Ascending aorta (tissue), 2 donors: ENCODE measurements around the gene KRTAP10-6. TPM values are rescaled to one million over a fixed set of nuclear protein-coding genes. Genes with fewer than 3 reads are reported as not detected.
"Not testable (repeated sequence)": the region's sequence is repeated elsewhere in the genome, so short reads cannot be mapped to it uniquely, and the experiment has no call there.

ENCODE experiments used
- DNase-seq, 2 donors: peaks; one replicate each; pipeline ENCODE4 v3.0.0-alpha.2; 2019; ENCODE audit warnings: low spot score in 2 of 2
- H3K27ac ChIP-seq, 2 donors: fragments of 200-600 bp; sonication (generic); one replicate each; pipeline ENCODE4 v1.5.1; 2016 to 2017; ENCODE audit warnings: mild to moderate bottlenecking in 1 of 2
- H3K27me3 ChIP-seq: fragments of 200-600 bp; sonication (generic); one replicate; pipeline ENCODE4 v1.5.1; 2017
- H3K36me3 ChIP-seq, 2 donors: fragments of 200-600 bp; sonication (generic); one replicate each; pipeline ENCODE4 v1.5.1; 2016
- H3K4me1 ChIP-seq, 2 donors: fragments of 200-600 bp; sonication (generic); one replicate each; pipeline ENCODE4 v1.5.1; 2016 to 2017; ENCODE audit warnings: mild to moderate bottlenecking in 1 of 2
- H3K4me3 ChIP-seq, 2 donors: fragments of 200-600 bp; sonication (generic); one replicate each; pipeline ENCODE4 v1.5.1; 2016 to 2017; ENCODE audit warnings: mild to moderate bottlenecking in 1 of 2
- H3K9me3 ChIP-seq, 2 donors: fragments of 200-600 bp; sonication (generic); one replicate each; pipeline ENCODE4 v1.5.1; 2016
- intact Hi-C: fragments of 100-400 bp; cut with DNase I; formaldehyde crosslinking; loops from one replicate; pipeline ENCODE4 v1.15.1; 2023
- total RNA-seq: library from RNA; depleted of rRNA; stranded (reverse); fragments of >200 nt; gene quantifications from one replicate; pipeline ENCODE4 v1.1.0, GENCODE V29; 2016
- TF ChIP-seq, protein P1 (sequence below), 3 experiments: fragments of 200-600 bp in 2 of 3; fragments of 450-650 bp in 1 of 3; sonication (generic) in 2 of 3; IDR thresholded peaks; one replicate each; pipeline ENCODE4 v1.5.1; 2016 to 2019; ENCODE audit warnings: antibody characterized with exemption in 3 of 3, mild to moderate bottlenecking in 1 of 3, moderate library complexity in 1 of 3

KRTAP10-6 gene
- total RNA-seq, 1 donor from 2014 or later, result not detected

GRCh38 chr21:44636209-44637017 lies 44.1 kb upstream of the KRTAP10-6 start:
- H3K9me3 ChIP-seq, result peaks cover 0 to 12% of the 10 kb centered on the region in 2 donors
- H3K36me3 ChIP-seq, result no peaks in the 10 kb centered on the region
- TF ChIP-seq, protein P1, sequence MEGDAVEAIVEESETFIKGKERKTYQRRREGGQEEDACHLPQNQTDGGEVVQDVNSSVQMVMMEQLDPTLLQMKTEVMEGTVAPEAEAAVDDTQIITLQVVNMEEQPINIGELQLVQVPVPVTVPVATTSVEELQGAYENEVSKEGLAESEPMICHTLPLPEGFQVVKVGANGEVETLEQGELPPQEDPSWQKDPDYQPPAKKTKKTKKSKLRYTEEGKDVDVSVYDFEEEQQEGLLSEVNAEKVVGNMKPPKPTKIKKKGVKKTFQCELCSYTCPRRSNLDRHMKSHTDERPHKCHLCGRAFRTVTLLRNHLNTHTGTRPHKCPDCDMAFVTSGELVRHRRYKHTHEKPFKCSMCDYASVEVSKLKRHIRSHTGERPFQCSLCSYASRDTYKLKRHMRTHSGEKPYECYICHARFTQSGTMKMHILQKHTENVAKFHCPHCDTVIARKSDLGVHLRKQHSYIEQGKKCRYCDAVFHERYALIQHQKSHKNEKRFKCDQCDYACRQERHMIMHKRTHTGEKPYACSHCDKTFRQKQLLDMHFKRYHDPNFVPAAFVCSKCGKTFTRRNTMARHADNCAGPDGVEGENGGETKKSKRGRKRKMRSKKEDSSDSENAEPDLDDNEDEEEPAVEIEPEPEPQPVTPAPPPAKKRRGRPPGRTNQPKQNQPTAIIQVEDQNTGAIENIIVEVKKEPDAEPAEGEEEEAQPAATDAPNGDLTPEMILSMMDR (IDR thresholded peaks at IDR 0.05), result no peak
- no peaks in the 10 kb centered on the region for H3K27me3 ChIP-seq
- H3K4me1 ChIP-seq, result no peaks in the 10 kb centered on the region
- intact Hi-C loops, result no loop called here
- no peak overlapping the region for H3K27ac ChIP-seq
- H3K4me3 ChIP-seq, result no peak overlapping the region
- DNase-seq, result no peak

GRCh38 chr21:44632067-44632466 lies 39.8 kb upstream of the KRTAP10-6 start:
- Histone ChIP-seq H3K4me3 (no peak overlapping the region), H3K9me3 (peaks cover 0 to 30% of the 10 kb centered on the region in 2 donors), H3K36me3 (no peaks in the 10 kb centered on the region), H3K4me1 (no peaks in the 10 kb centered on the region), H3K27ac (no peak overlapping the region), H3K27me3 (no peaks in the 10 kb centered on the region)
- TF ChIP-seq, protein P1 (IDR thresholded peaks at IDR 0.05), result no peak
- DNase-seq, result no peak
- intact Hi-C loops, result no loop called here

DNA sequence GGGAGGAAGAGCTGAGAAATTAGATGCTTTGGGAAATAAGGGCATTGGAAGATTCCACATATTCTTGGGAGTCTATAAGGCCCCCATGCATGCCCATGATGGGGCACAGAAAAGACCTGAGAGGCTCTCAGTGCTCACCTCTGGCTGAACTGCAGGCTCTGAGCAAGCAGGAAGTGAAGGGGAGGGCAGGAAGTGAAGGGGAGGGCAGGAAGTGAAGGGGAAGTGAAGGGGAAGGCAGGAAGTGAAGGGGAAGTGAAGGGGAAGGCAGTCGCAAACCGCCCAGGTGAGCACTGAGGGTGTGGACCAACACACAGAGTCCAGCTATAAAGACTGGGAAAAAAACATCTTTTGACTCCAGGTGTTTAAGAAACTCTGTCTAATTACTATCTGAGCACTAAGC lies 38.1 kb upstream of the KRTAP10-6 start:
- DNase-seq, result no peak
- TF ChIP-seq, protein P1 (IDR thresholded peaks at IDR 0.05), result no peak
- no peaks in the 10 kb centered on the region for H3K36me3 ChIP-seq
- no peak overlapping the region for H3K4me3 ChIP-seq
- intact Hi-C loops, result no loop called here
- no peaks in the 10 kb centered on the region for H3K4me1 ChIP-seq
- H3K27ac ChIP-seq, result no peak overlapping the region
- H3K27me3 ChIP-seq, result no peaks in the 10 kb centered on the region
- H3K9me3 ChIP-seq, result peaks cover 0 to 30% of the 10 kb centered on the region in 2 donors

DNA sequence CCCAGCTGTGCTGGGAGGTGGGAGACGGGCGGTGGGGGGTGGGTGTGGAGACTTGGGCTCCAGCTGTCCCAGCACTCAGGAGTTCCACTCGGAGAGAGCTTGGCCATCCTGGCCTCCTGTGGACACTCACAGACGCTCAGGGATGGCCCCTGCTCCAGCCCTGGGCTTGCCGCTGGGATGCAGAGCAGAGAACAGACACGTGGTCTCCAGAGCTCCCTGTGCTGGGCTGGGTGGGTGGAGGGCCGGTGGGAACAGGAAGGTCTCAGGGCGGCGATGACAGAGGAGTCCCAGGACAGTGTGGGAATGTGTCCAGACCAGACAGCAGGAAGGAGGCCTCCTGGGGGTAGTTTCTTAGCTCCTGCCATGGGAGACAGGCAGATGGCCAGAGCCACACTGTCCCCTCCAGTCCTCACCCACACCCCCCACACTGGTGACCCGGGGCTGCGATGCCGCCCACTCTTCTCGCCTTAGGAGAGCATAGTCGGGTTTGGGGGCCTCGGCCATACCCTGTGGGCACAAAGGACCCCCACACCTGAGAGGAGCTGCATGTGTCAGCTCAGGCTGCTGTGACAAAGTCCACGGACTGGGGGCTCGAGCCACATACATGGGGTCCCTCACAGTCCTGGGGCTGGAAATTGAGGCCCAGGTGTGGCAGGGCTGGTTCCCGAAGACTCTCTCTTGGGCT lies 36.5 kb upstream of the KRTAP10-6 start:
- intact Hi-C loops, result no loop called here
- Histone ChIP-seq H3K4me3 (no peak overlapping the region), H3K27me3 (no peaks in the 10 kb centered on the region), H3K27ac (no peak overlapping the region), H3K4me1 (no peaks in the 10 kb centered on the region), H3K36me3 (no peaks in the 10 kb centered on the region), H3K9me3 (peaks cover 0 to 33% of the 10 kb centered on the region in 2 donors)
- TF ChIP-seq, protein P1 (IDR thresholded peaks at IDR 0.05), result no peak
- DNase-seq, result no peak

DNA sequence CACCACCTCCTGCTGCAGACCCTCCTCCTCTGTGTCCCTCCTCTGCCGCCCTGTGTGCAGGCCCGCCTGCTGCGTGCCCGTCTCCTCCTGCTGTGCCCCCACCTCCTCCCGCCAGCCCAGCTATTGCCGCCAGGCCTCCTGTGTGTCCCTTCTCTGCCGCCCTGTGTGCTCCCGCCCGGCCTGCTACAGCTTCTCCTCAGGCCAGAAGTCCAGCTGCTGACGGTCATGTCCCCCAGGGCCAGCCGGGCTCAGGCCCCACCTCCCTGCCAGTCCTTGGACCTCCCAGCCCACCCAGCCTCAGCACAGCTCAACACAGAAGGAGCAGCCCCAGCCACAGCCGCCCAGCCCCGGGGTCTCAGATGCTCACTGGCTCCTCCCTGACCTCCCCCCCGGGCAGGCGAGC lies 35.5 kb upstream of the KRTAP10-6 start:
- H3K36me3 ChIP-seq, H3K27ac ChIP-seq, H3K4me1 ChIP-seq, DNase-seq, H3K4me3 ChIP-seq, H3K27me3 ChIP-seq, intact Hi-C loops: not testable (repeated sequence)
- peaks cover 0 to 34% of the 10 kb centered on the region in 2 donors for H3K9me3 ChIP-seq

DNA sequence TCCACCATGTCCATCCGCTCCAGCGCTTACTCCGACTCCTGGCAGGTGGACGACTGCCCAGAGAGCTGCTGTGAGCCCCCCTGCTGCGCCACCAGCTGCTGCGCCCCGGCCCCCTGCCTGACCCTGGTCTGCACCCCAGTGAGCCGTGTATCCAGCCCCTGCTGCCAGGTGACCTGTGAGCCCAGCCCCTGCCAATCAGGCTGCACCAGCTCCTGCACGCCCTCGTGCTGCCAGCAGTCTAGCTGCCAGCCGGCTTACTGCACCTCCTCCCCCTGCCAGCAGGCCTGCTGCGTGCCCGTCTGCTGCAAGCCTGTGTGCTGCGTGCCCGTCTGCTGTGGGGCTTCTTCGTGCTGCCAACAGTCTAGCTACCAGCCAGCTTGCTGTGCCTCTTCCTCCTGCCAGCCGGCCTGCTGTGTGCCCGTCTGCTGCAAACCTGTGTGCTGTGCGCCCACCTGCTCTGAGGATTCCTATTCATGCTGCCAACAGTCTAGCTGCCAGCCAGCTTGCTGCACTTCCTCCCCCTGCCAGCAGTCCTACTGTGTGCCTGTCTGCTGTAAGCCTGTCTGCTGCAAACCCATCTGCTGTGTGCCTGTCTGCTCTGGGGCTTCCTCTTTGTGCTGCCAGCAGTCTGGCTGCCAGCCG lies 35.0 kb upstream of the KRTAP10-6 start:
- H3K4me1 ChIP-seq, H3K36me3 ChIP-seq, DNase-seq, intact Hi-C loops, H3K27me3 ChIP-seq, H3K4me3 ChIP-seq, H3K27ac ChIP-seq: not testable (repeated sequence)
- H3K9me3 ChIP-seq, result peaks cover 0 to 30% of the 10 kb centered on the region in 2 donors
